Right hindlimb (tissue), 1 donor: Measurements from ENCODE around the gene TEX12.
"Not testable (repeated sequence)": the region's sequence is repeated elsewhere in the genome, so short reads cannot be mapped to it uniquely, and the experiment has no call there.

Source experiments
- DNase-seq: peaks from one replicate; pipeline ENCODE4 v3.0.0-alpha.2; 2018

Gene TEX12, protein sequence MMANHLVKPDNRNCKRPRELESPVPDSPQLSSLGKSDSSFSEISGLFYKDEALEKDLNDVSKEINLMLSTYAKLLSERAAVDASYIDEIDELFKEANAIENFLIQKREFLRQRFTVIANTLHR

DNA sequence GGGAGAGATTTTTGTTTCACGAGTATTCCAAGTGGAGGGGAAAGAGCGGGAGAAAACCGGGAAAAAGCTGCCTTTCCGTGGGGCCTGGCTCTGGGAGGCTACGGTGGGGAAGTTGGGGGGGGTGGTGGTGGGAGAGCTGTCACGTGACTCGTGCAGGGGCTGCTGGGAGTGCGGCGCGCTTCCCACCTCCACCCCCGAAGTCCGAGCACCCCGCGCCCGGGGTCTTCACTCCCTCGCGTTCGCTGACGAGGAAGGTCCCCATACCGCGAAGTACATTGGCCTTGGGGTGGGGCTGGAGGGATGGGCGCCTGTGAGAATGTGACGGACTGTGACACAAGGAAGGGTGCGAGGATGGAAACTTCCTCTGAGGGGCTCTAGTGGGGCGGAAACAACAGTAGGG, at the start of gene TEX12:
Gene TEX12, plus strand, starts transcription at position 228 of the 400 bp plus-strand sequence. CDS start 1,897 bp downstream, outside the sequence.
- DNase-seq, result no peak

DNA sequence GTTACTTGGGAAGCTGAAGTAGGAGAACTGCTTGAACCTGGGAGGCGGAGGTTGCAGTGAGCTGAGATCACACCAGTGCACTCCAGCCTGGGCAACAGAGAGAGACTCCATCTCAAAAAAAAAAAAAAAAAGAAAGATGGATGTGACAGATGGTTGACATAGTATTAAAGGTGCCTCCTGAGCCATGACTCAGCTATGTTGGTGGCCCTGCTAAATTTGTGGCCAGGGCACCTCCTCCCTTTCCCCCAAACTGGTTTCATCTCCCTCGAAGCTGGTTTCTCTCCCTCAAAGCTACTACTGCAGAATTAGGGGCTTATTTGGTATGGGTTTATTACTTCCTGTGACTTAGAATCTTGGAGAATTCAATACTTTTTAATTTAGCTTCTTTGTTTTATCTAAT, 49.0 kb upstream of the TEX12 start:
- no peak for DNase-seq

DNA sequence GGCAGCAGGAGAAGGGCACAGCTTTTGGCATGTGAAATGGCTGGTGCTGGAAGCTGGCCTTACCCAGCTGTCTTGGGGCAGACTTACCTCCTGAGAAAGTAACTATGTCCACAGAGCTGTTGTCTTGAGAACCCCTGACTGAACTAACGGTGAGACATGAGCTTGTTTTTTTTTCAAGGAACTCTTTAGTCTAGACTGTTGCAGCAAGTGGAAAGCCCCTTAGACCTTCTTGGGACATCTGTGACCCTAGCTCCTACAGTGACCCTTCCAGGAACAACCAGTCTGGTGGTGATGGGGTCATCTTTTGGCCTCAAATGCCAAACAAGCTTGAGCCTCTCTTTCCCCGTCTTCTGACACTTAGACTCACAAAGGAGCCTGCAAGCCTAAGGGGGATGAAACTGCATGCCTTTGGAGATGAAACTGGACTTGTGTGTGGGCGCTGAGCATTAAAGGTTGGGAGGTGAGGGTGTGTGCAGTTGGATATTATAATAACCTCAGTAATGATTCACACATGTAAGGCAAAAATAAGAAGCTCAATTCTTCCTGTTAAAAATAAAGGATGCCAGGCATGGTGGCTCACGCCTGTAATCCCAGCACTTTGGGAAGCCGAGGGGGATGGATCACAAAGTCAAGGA, 45.1 kb upstream of the TEX12 start:
- DNase-seq, result no peak

DNA sequence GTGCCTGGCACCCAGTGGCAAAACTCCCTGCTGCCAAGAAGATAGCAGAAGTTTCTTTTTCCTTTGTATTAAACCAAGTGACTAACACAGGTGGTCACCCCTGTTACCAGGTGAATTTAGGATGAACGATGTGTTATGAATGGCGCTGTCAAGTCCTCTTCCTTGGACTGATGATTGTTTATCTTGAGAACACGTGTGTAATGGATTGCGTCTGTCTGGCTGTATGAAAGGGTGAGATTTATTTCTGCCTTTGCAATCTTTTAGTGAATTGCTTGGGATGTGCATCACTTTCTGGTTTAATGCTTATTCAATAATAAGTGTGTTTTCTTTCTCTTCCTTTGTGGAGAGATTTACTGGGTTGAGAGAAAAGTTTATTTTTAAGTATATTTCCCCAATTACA, 44.0 kb upstream of the TEX12 start:
- no peak for DNase-seq

DNA sequence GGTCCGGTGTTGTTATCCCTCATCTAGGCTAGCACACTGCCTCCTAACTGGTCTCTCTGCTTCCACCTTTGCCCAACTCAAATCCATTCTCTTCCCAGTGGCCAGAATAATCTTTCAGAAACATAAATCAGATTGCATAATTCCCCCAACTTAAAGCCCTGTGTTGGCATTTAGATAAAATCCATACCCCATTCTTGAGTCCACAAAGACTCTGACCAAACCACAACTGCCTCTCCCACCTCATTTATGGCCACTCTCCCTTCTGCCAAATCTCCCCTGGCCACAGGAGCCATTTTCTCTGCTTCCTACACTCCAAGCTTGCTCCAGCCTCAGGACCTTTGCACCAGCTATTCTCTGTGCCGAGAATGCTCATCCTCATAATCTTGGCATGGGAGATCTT, 40.1 kb upstream of the TEX12 start:
- no peak for DNase-seq

DNA sequence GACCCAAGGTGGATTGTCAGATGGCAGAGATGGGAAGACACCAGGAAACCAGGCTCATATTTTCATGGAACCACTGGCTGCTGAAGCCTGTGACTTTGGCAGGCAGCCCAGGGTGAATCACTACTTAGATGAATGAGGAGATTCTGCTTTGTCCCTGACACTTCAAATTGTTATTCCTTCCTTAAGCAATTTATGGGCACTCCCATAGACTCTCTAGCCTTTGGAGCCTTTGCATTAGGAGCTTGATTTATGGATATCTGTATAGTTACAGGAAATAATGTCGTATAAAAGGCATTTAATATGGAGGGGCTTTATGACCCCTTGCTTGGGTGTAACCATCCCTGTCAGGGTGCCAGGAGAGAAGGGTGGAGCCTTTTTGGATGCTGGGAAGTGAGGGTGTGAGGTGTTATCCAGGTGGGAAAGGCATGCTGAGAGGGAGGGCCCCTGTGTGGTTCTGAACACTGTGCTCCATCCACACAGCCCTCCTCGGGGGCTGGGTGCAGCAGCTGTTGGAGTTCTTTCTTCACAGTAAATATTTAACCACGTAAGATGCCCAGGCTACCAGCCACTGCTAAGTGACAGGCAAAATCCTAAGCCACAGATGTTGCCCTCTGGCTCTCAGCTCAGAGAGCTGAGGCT, 38.6 kb upstream of the TEX12 start:
- no peak for DNase-seq

DNA sequence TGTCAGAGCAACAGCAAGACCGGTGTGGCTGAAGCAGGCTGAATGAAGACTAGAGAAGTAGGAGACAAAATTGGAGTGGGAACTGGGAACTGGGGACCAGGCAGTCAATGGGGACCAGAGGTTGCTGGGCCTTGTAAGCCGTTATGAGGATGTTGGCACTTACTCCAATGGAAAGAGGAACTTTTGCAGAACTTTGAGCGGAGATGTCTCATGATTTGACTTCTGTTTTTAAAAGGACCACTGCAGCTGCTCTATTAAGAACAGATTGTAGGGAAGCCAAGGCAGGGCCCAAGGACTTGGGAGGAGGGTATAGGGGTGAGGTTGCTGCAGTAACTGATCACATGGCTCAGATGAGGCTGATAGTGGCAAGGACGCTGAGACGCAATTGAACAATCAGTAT, 37.5 kb upstream of the TEX12 start:
- DNase-seq, result no peak

DNA sequence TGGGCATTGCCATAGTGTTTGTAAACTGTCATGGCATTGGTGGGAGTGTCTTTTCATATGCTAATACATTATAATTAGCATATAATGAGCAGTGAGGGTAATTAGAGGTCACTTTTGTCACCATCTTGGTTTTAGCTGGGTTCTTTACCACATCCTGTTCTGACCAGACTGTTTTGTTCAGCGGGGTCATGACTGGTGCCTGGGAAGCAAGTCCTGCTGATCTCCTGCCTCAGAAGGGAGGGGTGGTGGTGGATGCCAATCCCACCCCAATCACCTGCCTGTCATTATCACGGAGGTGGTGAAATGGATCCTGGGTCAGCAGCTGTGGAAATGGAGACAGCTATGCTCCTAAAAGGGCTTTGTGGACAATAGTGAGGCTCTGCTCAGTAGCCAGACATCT, 34.4 kb upstream of the TEX12 start:
- DNase-seq, result no peak

DNA sequence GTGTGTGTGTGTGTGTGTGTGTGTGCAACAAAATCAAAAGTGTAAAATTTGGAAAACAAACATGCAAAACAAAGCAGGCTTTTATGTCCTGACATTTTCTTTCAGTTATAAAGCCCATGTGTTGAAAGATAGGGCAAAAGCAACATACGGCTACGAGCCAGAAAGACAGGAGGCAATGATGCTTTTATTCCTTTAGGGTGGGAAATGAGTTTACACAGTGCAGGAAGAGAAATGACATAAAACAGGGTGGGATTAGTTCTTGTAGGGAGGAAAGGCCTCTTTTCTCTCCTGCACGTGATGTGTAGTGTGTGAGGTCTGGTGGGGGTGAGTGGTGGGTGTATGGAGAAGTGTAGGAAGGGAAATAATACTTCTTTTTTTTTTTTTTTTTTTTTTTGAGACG, 32.7 kb upstream of the TEX12 start:
- no peak for DNase-seq

DNA sequence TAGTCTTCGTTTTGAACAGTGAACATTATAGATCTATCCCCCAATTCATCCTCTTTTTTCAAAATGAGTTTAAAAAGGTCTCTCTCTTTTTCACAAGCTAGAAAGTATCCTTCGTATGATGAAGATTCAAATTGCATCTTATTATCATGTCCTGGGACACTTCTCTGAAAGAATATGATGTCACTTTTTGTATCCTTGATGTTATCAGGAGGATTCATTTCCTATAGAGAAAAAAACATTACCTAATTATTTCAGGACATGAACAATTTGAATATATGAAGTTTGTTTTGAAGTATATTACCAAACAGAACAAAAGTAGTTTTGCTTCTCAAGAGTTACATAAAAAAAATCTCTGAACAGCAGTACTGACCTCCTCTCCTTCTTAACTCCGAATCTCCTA, 23.6 kb upstream of the TEX12 start:
- no peak for DNase-seq

DNA sequence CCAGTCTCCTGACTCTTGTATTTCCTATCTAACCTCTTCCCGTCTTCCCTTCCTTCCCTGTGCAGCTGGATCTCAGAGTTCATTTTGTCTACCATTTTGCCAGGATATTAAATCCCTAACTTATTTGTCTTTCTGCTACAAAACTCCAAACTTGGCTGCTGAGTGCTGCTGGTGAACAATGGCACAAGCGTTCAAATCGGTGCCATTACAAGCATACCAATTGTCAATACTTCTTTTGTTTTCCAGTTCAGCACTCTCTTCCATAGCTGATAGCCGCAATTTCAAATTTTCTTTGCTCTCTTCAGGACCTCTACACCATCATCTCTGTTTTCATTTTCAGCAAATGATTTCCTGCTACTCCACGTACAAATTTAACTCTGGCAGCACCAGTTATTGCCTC, 16.7 kb upstream of the TEX12 start:
- DNase-seq, result no peak

DNA sequence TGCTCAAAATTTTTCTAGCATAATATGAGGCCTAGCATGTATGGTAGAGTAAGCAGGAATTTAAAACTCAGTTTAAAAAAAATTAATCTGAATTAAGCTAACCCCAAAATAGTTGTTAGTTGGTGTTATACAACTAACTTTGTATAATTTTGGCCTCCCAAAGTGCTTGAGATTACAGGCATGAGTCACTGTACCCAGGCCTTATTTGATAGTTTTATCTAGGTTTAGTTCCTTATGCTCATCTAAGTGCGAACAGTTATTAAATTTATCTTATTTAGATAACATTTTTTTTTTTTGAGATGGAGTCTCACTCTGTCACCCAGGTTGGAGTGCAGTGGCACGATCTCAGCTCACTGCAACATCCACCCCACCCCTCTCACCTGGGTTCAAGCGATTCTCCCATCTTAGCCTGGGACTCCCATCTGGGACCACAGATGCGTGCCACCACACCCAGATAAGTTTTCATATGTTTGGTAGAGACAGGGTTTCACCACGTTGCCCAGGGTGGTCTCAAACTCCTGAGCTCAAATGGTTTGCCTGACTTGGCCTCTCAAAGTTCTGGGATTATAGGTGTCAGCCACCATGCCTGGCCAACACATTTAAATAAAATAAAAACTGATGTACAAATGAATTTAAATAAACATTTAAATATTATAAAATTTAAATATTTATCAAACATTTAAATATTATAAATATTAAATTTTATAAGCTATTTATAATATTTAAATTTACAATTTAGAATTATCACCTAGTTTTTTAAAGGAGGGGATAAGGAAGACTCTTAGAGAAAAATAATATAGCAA, 10.8 kb upstream of the TEX12 start:
- no peak for DNase-seq

DNA sequence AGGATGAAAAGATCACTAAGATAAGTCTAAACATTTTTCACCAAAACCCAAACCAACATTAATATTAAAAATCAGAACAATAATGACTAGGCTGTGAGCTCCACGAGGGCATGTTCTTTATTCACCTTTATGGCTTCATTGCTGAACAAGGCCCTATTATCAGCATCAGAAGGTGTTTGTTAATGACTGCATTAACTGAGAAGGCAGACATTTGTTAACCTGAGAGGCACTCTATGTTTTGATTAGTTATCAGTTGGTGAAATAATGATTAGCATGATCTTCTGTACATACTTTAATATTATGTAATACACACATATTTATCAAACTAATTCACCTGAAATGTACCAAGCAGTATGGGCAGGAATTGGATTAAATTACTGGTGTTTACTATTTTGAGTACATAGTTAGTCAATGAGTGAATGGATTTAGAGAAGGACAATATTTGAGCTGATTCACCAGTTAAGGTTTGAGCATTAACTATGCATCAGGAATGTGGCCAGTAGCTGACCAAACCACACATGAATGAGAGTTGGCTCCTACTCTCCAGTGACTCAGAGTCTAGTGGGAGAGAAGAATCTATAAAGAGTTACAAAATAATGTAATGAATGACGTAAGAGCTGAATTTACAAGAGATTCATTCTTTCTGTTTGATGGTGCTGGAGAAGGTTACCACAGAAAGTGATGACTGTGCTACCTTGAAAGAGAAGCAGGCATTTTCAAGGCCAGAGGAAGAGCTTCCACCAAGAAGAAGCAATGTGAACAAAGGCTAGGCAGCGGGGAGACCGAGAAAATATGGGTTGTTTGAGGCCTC, 10.0 kb upstream of the TEX12 start:
- no peak for DNase-seq

DNA sequence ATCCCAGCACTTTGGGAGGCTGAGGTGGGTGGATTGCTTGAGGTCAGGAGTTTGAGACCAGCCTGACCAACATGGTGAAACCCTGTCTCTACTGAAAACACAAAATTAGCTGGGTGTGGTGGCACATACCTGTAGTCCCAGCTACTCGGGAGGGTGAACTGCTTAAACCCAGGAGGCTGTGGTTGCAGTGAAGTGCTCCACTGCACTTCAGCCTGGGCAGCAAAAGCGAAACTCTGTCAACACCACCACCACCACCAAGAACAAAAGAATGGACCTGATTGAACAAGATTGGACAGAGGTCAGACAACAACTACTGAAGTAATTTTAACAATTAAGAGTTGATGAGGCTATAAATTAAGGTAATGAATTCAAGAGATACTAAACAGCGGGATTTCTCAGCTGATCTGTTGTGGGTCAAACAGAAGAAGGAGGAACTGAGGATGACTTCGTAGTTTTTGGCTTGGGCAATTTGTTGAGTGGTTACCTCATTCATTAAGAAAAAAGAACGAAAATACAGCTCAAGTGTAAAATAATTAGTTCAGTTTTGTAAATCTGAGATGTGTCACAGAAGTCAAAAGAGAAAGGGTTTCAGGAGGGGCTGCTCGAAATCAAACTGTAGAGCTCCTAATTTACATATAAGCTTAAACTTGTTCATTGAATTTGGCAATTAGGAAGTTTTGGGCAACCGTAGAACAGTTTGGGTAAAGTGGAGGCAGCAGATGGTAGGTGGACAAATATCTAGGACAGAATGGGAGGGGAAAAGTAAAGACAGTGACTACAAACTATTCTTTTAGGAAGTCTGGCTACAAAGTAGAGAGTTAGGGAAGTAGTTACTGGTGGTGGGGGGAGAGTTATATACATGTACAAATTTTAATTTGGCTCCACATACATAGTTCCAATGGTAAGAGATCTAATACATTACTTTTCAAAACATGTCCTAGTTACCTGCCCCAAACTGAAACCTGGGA, 7.8 kb upstream of the TEX12 start:
- DNase-seq, result no peak

DNA sequence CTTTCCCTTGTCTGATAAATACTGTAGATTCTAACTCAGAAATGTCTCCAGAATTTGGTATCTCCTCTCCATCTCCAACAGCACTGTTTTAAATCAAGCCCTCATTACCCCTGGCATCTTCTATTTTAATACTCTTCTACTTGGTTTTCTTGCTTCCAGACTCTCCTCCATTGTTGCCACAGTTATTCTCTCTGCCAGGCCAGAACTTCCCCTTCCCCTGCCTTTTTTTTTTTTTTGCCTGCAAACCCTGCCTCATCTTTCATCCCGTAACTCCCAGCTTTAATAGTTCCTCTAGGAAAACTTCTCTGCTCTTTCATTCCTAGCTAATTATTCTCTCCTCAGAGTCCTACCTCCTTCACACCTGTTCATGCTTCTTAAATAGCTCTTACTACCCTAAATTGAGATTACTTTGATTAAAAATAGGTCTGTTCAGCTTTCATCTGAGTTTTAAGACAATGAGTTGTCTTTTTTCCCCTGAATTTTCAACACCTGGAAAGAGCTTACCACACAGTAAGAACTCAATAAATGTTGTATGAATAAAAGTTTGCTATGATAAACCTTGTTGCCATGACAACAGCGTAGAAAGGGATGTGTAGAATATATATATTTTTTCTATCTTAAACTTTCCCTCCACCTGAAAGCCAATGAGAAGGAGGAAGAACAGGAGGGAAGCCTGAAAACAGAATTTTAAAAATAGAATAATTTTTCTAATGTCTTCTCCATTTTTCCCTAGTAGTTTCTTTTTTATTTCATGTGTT, 6.9 kb upstream of the TEX12 start:
- DNase-seq, result no peak

DNA sequence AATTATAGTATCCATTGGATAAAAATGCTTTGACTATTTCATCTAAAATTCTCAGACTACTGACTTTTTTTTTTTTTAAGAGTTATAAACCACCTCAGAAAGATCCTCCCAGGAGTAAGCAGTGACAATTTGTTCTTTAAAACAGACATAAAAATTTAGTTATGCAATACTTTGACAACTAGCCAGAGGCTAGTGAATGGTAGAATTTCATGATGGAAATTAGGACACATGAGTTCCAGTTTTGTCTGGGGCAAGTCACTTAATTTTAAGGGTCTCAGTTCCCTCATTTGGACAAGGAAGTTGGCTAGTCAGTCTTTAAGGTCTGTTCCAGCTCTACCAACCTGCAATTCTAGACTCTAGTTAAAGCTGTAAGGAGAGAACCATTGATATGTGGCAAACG, 6.2 kb upstream of the TEX12 start:
- no peak for DNase-seq

DNA sequence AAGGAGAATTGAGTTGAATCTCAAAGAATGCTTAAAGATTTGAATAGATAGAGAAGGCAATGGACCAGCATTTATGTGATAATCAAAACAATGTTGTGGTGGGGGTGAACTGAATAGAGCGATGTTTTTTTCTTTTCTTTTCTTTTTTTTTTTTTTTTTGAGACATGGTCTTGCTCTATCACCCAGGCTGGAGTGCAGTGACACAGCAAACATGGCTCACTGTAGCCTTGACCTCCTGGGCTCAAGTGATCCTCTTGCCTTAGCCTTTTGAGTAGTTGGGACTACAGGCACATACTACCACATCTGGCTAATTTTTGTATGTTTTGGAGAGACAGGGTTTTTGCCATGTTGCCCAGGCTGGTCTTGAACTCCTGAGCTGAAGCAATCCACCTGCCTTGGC, 5.0 kb upstream of the TEX12 start:
- not testable (repeated sequence) for DNase-seq

DNA sequence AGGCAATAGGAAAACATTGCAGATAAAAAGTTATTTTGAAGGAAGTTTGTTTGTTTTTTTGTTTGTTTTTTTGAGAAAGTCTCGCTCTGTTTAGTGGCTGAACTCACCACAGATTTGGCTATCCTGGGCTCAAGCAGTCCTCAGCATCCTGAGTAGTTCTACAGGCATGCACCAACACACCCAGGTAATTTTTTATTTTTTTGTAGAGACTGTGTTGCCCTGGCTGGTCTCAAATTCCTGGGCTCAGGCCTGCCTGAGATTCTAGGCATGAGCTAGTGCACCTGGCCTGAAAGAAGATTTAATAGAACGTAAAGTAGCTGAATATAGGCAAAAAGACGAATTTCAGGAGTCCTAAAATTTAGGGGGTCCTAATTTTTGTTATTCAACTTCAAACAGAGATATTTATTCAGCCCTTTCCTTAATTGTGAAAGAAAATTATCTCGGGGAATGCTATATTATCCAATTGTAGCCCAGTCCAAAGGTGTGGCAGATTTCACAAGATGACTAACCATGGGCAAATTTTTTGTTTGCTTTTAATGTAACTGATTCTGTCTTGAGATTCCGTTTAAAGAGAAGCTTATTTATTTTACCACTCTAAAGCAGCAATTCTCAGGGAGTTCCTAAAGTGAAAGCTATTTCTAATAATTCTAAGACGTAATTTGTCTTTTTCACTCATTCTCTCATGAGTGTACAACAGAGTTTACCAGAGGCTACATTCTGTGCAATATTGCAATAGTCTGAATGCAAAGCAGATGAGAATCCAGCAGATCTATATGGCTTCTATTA, 4.2 kb upstream of the TEX12 start:
- DNase-seq, result no peak

DNA sequence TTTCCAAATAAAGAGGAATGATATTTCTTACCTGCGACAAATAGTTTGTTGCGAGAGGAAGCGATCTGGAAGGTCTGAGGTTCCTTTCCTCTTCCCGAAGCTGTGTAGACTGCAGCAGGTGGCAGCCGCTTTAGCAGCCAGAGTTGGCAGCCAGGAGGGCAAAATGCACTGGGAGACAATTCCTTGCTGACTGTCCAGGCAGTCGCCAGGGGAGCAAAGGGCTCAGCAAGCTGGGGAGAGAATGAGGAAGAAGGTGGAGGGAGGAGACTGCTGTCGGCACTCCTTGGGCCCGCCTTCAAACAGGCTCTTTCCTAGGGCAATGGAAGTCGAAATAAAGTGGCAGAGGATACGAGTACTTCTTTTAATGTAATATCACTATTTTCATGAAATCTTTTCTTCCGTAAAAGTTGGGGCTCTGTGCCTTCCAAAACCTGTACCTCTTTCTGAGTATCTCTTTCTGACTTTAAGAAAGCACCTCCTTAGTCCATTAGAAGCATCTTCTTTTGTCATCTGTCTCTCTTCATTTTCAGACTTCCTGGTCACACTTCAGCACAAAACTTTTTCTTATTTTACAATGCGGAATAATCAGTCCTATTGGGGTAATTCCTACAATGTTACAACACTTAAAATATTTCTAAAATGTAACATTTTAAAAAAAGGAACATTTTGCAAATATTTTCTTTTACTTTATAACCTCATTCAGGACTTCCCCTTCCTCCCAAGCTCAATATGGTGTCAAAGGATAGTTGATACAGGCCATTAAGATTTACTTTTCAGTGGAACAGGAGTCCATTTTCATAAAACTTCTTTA, 3.1 kb upstream of the TEX12 start, which contains the start of gene IL18:
Gene IL18, minus strand, starts transcription at position 220 of the 811 bp plus-strand sequence. CDS start 9,041 bp downstream, outside the sequence.
- DNase-seq, result no peak
